Endodermal cell (in vitro differentiated cells): ENCODE measurements around the gene ERBIN. TPM values are rescaled to one million over a fixed set of nuclear protein-coding genes. Genes with fewer than 3 reads are reported as not detected.

ENCODE experiments used
- DNase-seq: peaks from one replicate; pipeline ENCODE4 v3.0.0-alpha.2; 2017
- H3K27ac ChIP-seq: 2 replicates; pipeline ENCODE4 v1.5.1; 2013; ENCODE audit warnings: mild to moderate bottlenecking, low read depth, low read length, moderate library complexity
- H3K27me3 ChIP-seq: 2 replicates; pipeline ENCODE4 v1.6.1; 2013; ENCODE audit warnings: mild to moderate bottlenecking, low read length, moderate library complexity; ENCODE audit not compliant: insufficient read depth, control insufficient read depth, poor library complexity, severe bottlenecking
- H3K36me3 ChIP-seq: 2 replicates; pipeline ENCODE4 v1.7.0; 2013; ENCODE audit warnings: mild to moderate bottlenecking, low read length, moderate library complexity; ENCODE audit not compliant: control insufficient read depth, insufficient read depth
- H3K4me1 ChIP-seq: one replicate; pipeline ENCODE4 v1.7.0; 2013; ENCODE audit warnings: low read length; ENCODE audit not compliant: control insufficient read depth, insufficient read depth
- H3K4me3 ChIP-seq: 2 replicates; pipeline ENCODE4 v1.5.1; 2013; ENCODE audit warnings: mild to moderate bottlenecking, low read length, moderate library complexity
- H3K9ac ChIP-seq: 2 replicates; pipeline ENCODE4 v1.6.1; 2013; ENCODE audit warnings: mild to moderate bottlenecking, low read length, moderate library complexity; ENCODE audit not compliant: poor library complexity, severe bottlenecking; ENCODE audit errors: extremely low read depth
- H3K9me3 ChIP-seq: 2 replicates; pipeline ENCODE4 v1.6.1; 2013; ENCODE audit warnings: mild to moderate bottlenecking, low read length, moderate library complexity; ENCODE audit not compliant: control insufficient read depth
- H3K27ac Mint-ChIP-seq: 2 replicates; pipeline ENCODE4 v1.8.0; 2020; ENCODE audit warnings: mixed read lengths
- H3K27me3 Mint-ChIP-seq: 2 replicates; pipeline ENCODE4 v1.8.0; 2021; ENCODE audit warnings: mild to moderate bottlenecking, mixed read lengths; ENCODE audit not compliant: insufficient read depth
- H3K36me3 Mint-ChIP-seq: 2 replicates; pipeline ENCODE4 v1.8.0; 2020; ENCODE audit warnings: low read depth, mixed read lengths
- H3K4me1 Mint-ChIP-seq: 2 replicates; pipeline ENCODE4 v1.8.0; 2020; ENCODE audit warnings: mixed read lengths
- H3K4me3 Mint-ChIP-seq: 2 replicates; pipeline ENCODE4 v1.8.0; 2020; ENCODE audit warnings: mild to moderate bottlenecking, moderate library complexity, mixed read lengths
- H3K9me3 Mint-ChIP-seq: 2 replicates; pipeline ENCODE4 v1.8.0; 2020; ENCODE audit warnings: mild to moderate bottlenecking, mixed read lengths
- CTCF ChIP-seq: fragments of 200-600 bp; sonication (generic); conservative IDR thresholded peaks from 2 replicates; pipeline ENCODE4 v1.5.0; 2021; ENCODE audit warnings: antibody characterized with exemption, mild to moderate bottlenecking
- WGBS, 2 experiments: methylation state at CpG; one replicate each; pipeline versions ENCODE4 v1.1.5 to v1.1.7; 2013; ENCODE audit warnings: missing lambda C conversion rate in 2 of 2, mixed read lengths in 1 of 2; ENCODE audit not compliant: insufficient coverage in 1 of 2, insufficient read length in 1 of 2; 5-methylcytosine and 5-hydroxymethylcytosine counted together
- total RNA-seq, 2 donors: library from RNA; stranded (reverse); fragmentation: NEBNext Ultra II Directional in 1 of 2; extraction: Animal tissue kit (Norgen Biotek cat#: 25700) in 1 of 2; gene quantifications; 2 replicates in 1 of 2; 3 replicates in 1 of 2; pipeline ENCODE4 v1.2.1, GENCODE V29; 2021

ERBIN gene
- total RNA-seq, 2 donors from 2014 or later, result 51.8 to 54.4 TPM

DNA sequence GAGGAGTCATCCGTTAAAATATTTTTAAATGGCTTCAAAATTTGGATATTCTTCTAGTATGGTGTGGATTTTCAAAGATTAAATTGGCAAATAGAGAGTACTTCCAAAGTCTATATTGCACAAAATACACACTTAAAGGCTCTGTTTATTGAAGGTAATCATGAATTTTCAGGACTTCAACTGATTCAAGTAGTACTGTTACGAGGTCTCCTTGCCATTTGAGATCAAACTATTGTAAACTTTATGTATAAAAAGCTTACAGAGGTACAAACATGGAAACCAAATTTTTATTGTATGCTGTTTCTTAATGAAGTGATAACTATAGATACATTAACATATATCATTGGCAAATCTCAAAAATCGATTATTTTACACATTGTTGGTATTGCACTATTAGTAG is 2.5 kb downstream of the ERBIN start:
- H3K9me3 ChIP-seq, result no peaks in the 10 kb centered on the region
- H3K27me3 Mint-ChIP-seq, result peaks cover 8% of the 10 kb centered on the region
- no peak for TF ChIP-seq CTCF
- H3K9me3 Mint-ChIP-seq, result no peaks in the 10 kb centered on the region
- peaks cover 24% of the 10 kb centered on the region for H3K36me3 Mint-ChIP-seq
- no peak for DNase-seq
- H3K4me3 ChIP-seq, result peak overlapping the region; percentile 91
- peak overlapping the region; percentile 93 for H3K9ac ChIP-seq
- WGBS, 2 experiments, result 43 to 78% methylated on average over 1 to 2 of the region's 3 CpGs
- peak overlapping the region; percentile 97 for H3K4me3 Mint-ChIP-seq
- H3K27ac Mint-ChIP-seq, result no peak overlapping the region
- peaks cover 25% of the 10 kb centered on the region for H3K4me1 Mint-ChIP-seq
- no peak overlapping the region for H3K27ac ChIP-seq
- peaks cover 21% of the 10 kb centered on the region for H3K36me3 ChIP-seq
- H3K27me3 ChIP-seq, result peaks cover 5% of the 10 kb centered on the region
- no peaks in the 10 kb centered on the region for H3K4me1 ChIP-seq

DNA sequence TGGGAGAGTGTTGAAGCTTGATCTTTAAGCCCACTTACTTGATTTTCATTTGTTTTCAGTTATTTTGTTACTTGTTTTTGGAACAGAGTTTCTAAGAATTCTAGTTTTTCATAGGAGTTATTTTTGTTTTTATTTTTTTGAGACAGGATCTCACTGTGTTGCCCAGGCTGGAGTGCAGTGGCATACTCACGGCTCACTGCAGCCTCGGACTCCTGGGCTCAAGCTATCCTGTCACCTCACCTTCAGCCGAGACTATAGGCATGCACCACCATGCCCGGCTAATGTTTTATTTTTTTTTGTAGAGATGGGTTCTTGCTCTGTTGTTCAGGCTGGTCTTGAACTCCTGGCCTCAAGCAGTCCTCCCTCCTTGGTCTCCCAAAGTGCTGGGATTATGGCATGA is 6.3 kb downstream of the ERBIN start:
- Mint-ChIP-seq H3K4me3 (no peak overlapping the region), H3K27ac (no peak overlapping the region), H3K4me1 (peaks cover 36% of the 10 kb centered on the region), H3K36me3 (peaks cover 41% of the 10 kb centered on the region), H3K27me3 (no peaks in the 10 kb centered on the region), H3K9me3 (no peaks in the 10 kb centered on the region)
- no peak for TF ChIP-seq CTCF
- Histone ChIP-seq H3K27me3 (no peaks in the 10 kb centered on the region), H3K9ac (no peak overlapping the region), H3K4me3 (no peak overlapping the region), H3K36me3 (peaks cover 34% of the 10 kb centered on the region), H3K9me3 (peaks cover 6% of the 10 kb centered on the region), H3K4me1 (no peaks in the 10 kb centered on the region), H3K27ac (no peak overlapping the region)
- 94 to 100% methylated on average over 3 to 4 of the region's 4 CpGs for WGBS, 2 experiments
- no peak for DNase-seq

DNA sequence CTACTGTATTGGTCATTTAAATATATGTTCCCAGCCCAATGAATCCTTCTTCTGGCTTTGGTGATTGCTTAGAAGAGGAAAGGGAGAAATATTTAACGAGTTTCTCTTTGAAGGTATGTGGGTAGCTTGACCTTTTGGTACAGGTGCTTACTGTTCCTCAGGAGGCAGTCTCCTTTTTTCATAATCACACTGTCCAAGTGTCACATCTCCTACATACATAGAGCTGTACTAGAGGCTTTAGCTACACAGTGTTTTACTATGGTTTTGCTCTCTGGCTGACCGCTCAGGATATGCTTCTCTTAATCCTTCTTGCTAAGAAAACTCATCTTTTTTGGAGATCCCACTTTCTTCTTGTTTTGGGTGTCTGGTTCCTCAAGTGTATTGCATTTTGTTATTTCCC is 6.9 kb downstream of the ERBIN start:
- Histone ChIP-seq H3K36me3 (peaks cover 35% of the 10 kb centered on the region), H3K4me1 (no peaks in the 10 kb centered on the region), H3K4me3 (no peak overlapping the region), H3K27me3 (no peaks in the 10 kb centered on the region), H3K9me3 (peaks cover 8% of the 10 kb centered on the region), H3K9ac (no peak overlapping the region), H3K27ac (no peak overlapping the region)
- 78 to 84% methylated on average over 1 to 2 of the region's 2 CpGs for WGBS, 2 experiments
- peaks cover 44% of the 10 kb centered on the region for H3K36me3 Mint-ChIP-seq
- no peak for TF ChIP-seq CTCF
- no peak overlapping the region for H3K4me3 Mint-ChIP-seq
- no peaks in the 10 kb centered on the region for H3K27me3 Mint-ChIP-seq
- H3K9me3 Mint-ChIP-seq, result peaks cover 6% of the 10 kb centered on the region
- peaks cover 36% of the 10 kb centered on the region for H3K4me1 Mint-ChIP-seq
- DNase-seq, result no peak
- no peak overlapping the region for H3K27ac Mint-ChIP-seq
